ENCODE data around the gene IGFN1. TPM values are rescaled to one million over a fixed set of nuclear protein-coding genes. Genes with fewer than 3 reads are reported as not detected.

Gene IGFN1
- total and polyA plus RNA-seq, 2 experiments from 2014 or later = 0.37 to 3.1 TPM

DNA sequence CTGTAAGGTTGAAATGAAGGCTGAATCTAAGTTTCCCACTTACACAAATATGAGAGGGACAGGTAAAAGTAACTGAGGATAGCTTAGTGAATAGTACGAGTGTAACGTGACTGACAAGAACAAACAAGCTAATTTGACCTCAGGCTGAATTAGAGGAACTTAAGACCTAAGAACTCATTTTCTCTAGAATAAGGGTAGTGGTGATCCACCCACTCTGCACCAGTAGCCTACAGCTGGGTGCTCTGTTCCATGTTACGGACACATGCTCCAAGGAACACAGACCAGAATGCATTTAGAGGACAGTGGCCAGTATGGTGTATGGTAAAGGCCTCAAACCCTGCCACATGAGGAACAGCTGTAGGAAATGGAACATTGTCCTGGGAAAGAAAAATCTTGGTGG lies 21.4 kb upstream of the IGFN1 start:
- 85% methylated on average over 3 of the region's 3 CpGs for WGBS (ENCODE audit: low lambda C conversion rate, missing lambda C conversion rate)
- Histone ChIP-seq H3K4me1 (ENCODE audit: insufficient read depth) (peaks cover 21% of the 10 kb centered on the region), H2AFZ (no peak overlapping the region), H3K9me3 (ENCODE audit: low read depth) (no peaks in the 10 kb centered on the region), H3K9me2 (replicated peaks; ENCODE audit: insufficient read depth) (no peaks in the 10 kb centered on the region), H3K4me2 (no peak overlapping the region), H3K27ac (no peak overlapping the region), H3K4me3 (no peak overlapping the region), H3K79me2 (no peaks in the 10 kb centered on the region), H4K20me1 (ENCODE audit: insufficient read depth, poor library complexity, severe bottlenecking) (no peaks in the 10 kb centered on the region), H3K36me3 (replicated peaks; ENCODE audit: insufficient read depth, low read depth) (no peaks in the 10 kb centered on the region), H3K27me3 (no peaks in the 10 kb centered on the region)
- TF ChIP-seq EZH2phosphoT487 (IDR thresholded peaks at IDR 0.05; ENCODE audit: low read depth, severe bottlenecking, unreplicated experiment) (no peak), EZH2 (IDR thresholded peaks at IDR 0.05; ENCODE audit: borderline replicate concordance) (no peak)
- TF ChIP-seq, protein P1, sequence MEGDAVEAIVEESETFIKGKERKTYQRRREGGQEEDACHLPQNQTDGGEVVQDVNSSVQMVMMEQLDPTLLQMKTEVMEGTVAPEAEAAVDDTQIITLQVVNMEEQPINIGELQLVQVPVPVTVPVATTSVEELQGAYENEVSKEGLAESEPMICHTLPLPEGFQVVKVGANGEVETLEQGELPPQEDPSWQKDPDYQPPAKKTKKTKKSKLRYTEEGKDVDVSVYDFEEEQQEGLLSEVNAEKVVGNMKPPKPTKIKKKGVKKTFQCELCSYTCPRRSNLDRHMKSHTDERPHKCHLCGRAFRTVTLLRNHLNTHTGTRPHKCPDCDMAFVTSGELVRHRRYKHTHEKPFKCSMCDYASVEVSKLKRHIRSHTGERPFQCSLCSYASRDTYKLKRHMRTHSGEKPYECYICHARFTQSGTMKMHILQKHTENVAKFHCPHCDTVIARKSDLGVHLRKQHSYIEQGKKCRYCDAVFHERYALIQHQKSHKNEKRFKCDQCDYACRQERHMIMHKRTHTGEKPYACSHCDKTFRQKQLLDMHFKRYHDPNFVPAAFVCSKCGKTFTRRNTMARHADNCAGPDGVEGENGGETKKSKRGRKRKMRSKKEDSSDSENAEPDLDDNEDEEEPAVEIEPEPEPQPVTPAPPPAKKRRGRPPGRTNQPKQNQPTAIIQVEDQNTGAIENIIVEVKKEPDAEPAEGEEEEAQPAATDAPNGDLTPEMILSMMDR (IDR thresholded peaks at IDR 0.05; ENCODE audit: poor library complexity) = no peak
- DNase-seq (ENCODE audit: low spot score) = no peak

DNA sequence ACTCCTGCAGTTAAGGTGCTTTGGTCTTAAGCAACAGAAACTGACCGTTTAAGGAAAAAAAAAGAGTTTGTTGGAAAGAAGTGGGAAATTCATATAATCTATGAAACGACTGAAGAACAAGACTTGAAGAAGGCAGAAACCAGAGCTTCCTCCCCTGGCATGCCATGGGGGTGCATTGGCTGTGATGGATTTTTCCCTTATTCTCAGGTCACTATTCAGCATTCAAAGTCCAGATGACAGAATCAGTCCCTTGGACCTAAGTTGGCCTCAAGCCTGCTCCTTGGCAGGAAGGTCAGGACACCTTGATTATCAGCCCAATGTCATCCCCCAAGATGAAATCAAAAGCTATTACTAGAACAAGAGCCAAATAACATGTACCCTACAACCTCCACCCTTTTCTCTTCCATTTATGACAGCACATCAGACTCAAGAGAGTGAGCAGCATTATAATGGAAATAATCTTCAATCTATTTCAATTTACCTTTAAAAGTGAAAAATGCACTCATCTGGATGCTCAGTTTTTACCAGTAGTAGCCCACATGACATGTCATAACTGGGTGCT lies 20.6 kb upstream of the IGFN1 start:
- no peak overlapping the region for H3K4me3 ChIP-seq
- 82% methylated on average over 2 of the region's 2 CpGs for WGBS (ENCODE audit: low lambda C conversion rate, missing lambda C conversion rate)
- H3K27ac ChIP-seq = peak overlapping the region; percentile 60
- no peaks in the 10 kb centered on the region for H3K79me2 ChIP-seq
- no peak overlapping the region for H2AFZ ChIP-seq
- H3K4me2 ChIP-seq = peak overlapping the region; percentile 80
- no peak for DNase-seq (ENCODE audit: low spot score)
- H3K27me3 ChIP-seq = no peaks in the 10 kb centered on the region
- no peak for TF ChIP-seq EZH2phosphoT487 (IDR thresholded peaks at IDR 0.05; ENCODE audit: low read depth, severe bottlenecking, unreplicated experiment)
- TF ChIP-seq, protein P1 (IDR thresholded peaks at IDR 0.05; ENCODE audit: poor library complexity) = no peak
- no peak for TF ChIP-seq EZH2 (IDR thresholded peaks at IDR 0.05; ENCODE audit: borderline replicate concordance)
- no peaks in the 10 kb centered on the region for H3K9me2 ChIP-seq (replicated peaks; ENCODE audit: insufficient read depth)
- no peaks in the 10 kb centered on the region for H3K36me3 ChIP-seq (replicated peaks; ENCODE audit: insufficient read depth, low read depth)
- peaks cover 21% of the 10 kb centered on the region for H3K4me1 ChIP-seq (ENCODE audit: insufficient read depth)
- H4K20me1 ChIP-seq (ENCODE audit: insufficient read depth, poor library complexity, severe bottlenecking) = no peaks in the 10 kb centered on the region
- no peaks in the 10 kb centered on the region for H3K9me3 ChIP-seq (ENCODE audit: low read depth)

DNA sequence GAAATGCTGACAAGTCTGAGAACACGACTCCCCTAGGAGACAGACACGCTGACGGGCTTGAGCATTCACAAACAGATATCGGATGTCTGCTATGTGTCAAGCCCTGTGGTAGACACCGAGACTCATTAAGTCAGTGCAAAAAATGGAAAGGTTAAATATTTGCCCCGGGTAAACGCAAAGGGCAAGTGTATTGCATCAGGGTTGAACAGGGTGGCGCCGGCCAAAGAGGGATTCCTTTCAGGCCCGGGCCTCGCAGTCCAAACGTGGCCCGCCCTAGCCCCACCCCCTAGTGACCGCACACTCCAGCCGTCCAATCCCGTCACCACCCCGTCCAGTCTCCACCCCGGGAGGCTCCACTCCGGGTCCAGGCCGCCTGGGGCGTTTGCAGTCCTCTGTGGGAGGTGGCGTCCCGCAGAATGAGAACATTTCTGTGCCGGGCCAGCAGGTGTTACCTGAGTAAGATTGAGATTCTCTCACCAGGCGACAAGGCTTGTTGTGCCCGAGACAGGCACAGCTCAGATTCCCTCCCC lies 20.0 kb upstream of the IGFN1 start:
- Histone ChIP-seq H3K4me3 (peak overlapping the region; percentile 16), H2AFZ (peak overlapping the region; percentile 38), H4K20me1 (ENCODE audit: insufficient read depth, poor library complexity, severe bottlenecking) (no peaks in the 10 kb centered on the region), H3K9me3 (ENCODE audit: low read depth) (no peaks in the 10 kb centered on the region), H3K4me1 (ENCODE audit: insufficient read depth) (peaks cover 21% of the 10 kb centered on the region), H3K4me2 (peak overlapping the region; percentile 80), H3K27me3 (no peaks in the 10 kb centered on the region), H3K36me3 (replicated peaks; ENCODE audit: insufficient read depth, low read depth) (no peaks in the 10 kb centered on the region), H3K27ac (peak overlapping the region; percentile 92), H3K9me2 (replicated peaks; ENCODE audit: insufficient read depth) (no peaks in the 10 kb centered on the region), H3K79me2 (no peaks in the 10 kb centered on the region)
- TF ChIP-seq, protein P1 (IDR thresholded peaks at IDR 0.05; ENCODE audit: poor library complexity) = no peak
- TF ChIP-seq EZH2phosphoT487 (IDR thresholded peaks at IDR 0.05; ENCODE audit: low read depth, severe bottlenecking, unreplicated experiment) (no peak), EZH2 (IDR thresholded peaks at IDR 0.05; ENCODE audit: borderline replicate concordance) (no peak)
- 4% methylated on average over 23 of the region's 26 CpGs for WGBS (ENCODE audit: low lambda C conversion rate, missing lambda C conversion rate)
- DNase-seq (ENCODE audit: low spot score) = peak; percentile 97
